Adipocyte (in vitro differentiated cells): ENCODE data around the gene DDT.
"Not testable (repeated sequence)": the region's sequence is repeated elsewhere in the genome, so short reads cannot be mapped to it uniquely, and the experiment has no call there.

Source experiments
- DNase-seq: peaks from one replicate; pipeline ENCODE4 v3.0.0-alpha.2; 2015; ENCODE audit warnings: low read depth
- H3K27me3 ChIP-seq: replicated peaks from 2 replicates; pipeline ENCODE4 v1.7.0; 2013; ENCODE audit warnings: mild to moderate bottlenecking, low read length, moderate library complexity; ENCODE audit not compliant: control insufficient read depth, insufficient read depth
- H3K36me3 ChIP-seq: 2 replicates; pipeline ENCODE4 v1.7.0; 2013; ENCODE audit warnings: low read length, mild to moderate bottlenecking, moderate library complexity; ENCODE audit not compliant: control insufficient read depth, insufficient read depth, severe bottlenecking
- H3K4me1 ChIP-seq: 2 replicates; pipeline ENCODE4 v1.7.0; 2013; ENCODE audit warnings: mild to moderate bottlenecking, low read length, moderate library complexity; ENCODE audit not compliant: control insufficient read depth, insufficient read depth
- H3K4me3 ChIP-seq: 2 replicates; pipeline ENCODE4 v1.7.0; 2013; ENCODE audit warnings: mild to moderate bottlenecking, low read length, moderate library complexity
- H3K9ac ChIP-seq: 2 replicates; pipeline ENCODE4 v1.7.0; 2013; ENCODE audit warnings: mild to moderate bottlenecking, low read length, moderate library complexity
- H3K9me3 ChIP-seq: 2 replicates; pipeline ENCODE4 v1.7.0; 2013; ENCODE audit warnings: mild to moderate bottlenecking, low read length, moderate library complexity; ENCODE audit not compliant: control insufficient read depth

The DDT gene

GRCh38 chr22:23974345-23974744 lies at the start of gene DDT:
Gene DDT, minus strand, starts transcription at chr22:23974441. Its CDS starts 27 bp downstream, at chr22:23974414.
- not testable (repeated sequence) for DNase-seq

DNA sequence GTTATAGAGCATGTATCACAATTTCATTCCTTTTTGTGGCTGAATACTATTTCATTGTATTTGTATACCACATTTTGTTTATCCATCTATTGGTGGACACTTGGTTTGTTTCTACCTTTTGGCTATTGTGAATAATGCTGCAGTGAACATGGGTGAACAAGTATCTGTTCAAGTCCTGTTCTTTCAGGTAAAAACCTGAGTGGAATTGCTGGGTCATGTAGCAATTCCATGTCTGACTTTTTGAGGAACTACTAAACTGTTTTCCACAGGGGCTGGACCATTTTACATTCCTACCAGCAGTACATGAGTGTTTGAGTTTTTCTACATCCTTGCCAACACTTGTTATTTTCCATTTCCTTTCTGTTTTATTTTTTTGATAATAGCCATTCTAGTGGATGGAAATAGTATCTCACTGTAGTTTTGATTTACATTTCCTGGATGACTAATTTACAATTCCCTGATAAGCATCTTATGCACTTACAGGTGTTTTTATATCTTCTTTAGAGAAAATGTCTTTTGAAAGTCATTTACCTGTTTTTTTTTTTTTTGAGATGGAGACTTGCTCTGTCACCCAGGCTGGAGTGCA lies 49.1 kb upstream of the DDT start:
- Histone ChIP-seq H3K9ac (no peak overlapping the region), H3K27me3 (no peaks in the 10 kb centered on the region), H3K9me3 (peaks cover 8% of the 10 kb centered on the region), H3K4me1 (no peaks in the 10 kb centered on the region), H3K4me3 (no peak overlapping the region), H3K36me3 (peaks cover 4% of the 10 kb centered on the region)
- DNase-seq: no peak

More at GRCh38 chr22:23974345-23974744, at the start of gene DDT:
- not testable (repeated sequence) for H3K4me1 ChIP-seq, H3K9ac ChIP-seq, H3K4me3 ChIP-seq, H3K9me3 ChIP-seq, H3K27me3 ChIP-seq
- H3K36me3 ChIP-seq: peaks cover 26% of the 10 kb centered on the region

DNA sequence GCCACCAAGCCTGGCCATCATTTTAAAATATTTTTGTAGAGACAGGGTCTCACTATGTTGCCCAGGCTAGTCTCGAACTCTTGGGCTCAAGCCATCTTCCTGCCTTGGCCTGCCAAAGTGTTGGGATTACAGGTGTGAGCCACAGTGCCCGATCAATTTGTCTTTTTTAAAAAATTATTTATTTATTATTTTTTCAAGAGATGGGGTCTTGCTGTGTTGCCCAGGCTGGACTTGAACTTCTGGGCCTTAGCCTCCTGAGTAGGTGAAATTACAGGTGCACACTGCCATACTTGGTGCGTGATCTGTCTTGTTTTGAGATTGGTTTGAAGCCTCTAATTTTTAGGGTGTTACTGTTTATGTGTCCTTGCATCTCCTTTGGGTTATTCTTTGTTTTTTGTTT lies 47.1 kb upstream of the DDT start:
- H3K9ac ChIP-seq: no peak overlapping the region
- H3K4me1 ChIP-seq: no peaks in the 10 kb centered on the region
- no peaks in the 10 kb centered on the region for H3K27me3 ChIP-seq
- peaks cover 8% of the 10 kb centered on the region for H3K9me3 ChIP-seq
- H3K36me3 ChIP-seq: peaks cover 3% of the 10 kb centered on the region
- no peak overlapping the region for H3K4me3 ChIP-seq
- no peak for DNase-seq

- Histone ChIP-seq H3K4me1 (peaks cover 7% of the 10 kb centered on the region), H3K9me3 (no peaks in the 10 kb centered on the region), H3K27me3 (no peaks in the 10 kb centered on the region), H3K36me3 (no peaks in the 10 kb centered on the region), H3K9ac (no peak overlapping the region), H3K4me3 (no peak overlapping the region)
- no peak for DNase-seq
Observed at GRCh38 chr22:24016156-24016555, 41.9 kb upstream of the DDT start.

DNA sequence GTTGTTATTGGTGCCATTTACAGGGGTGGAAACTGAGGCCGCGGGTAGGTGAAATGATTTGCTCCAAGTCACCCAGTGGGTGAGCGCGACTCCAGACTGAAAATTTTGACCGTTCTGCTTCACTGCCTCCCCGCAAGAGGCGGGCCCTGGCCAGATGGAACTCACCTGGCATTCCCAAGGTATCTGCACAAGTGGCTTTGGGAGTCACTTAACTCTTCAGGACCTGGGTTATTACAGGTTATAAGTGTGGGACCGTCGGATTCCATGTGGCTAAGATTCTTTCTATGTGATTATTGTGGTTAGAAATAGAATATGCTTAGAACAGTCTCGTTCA lies 37.5 kb upstream of the DDT start:
- H3K27me3 ChIP-seq: no peaks in the 10 kb centered on the region

GRCh38 chr22:24010018-24010391 lies 35.8 kb upstream of the DDT start:
- Histone ChIP-seq H3K36me3 (no peaks in the 10 kb centered on the region), H3K4me3 (no peak overlapping the region), H3K9me3 (no peaks in the 10 kb centered on the region), H3K4me1 (peaks cover 12% of the 10 kb centered on the region), H3K27me3 (no peaks in the 10 kb centered on the region), H3K9ac (no peak overlapping the region)
- DNase-seq: no peak

More for the DNA sequence above, 37.5 kb upstream of the DDT start:
- H3K9me3 ChIP-seq: no peaks in the 10 kb centered on the region
- H3K36me3 ChIP-seq: no peaks in the 10 kb centered on the region
- H3K4me3 ChIP-seq: peak overlapping the region; percentile 98
- H3K9ac ChIP-seq: peak overlapping the region; percentile 92
- peaks cover 7% of the 10 kb centered on the region for H3K4me1 ChIP-seq
- DNase-seq: peak; percentile 28

- H3K27me3 ChIP-seq: no peaks in the 10 kb centered on the region
- DNase-seq: no peak
- H3K4me3 ChIP-seq: no peak overlapping the region
- no peak overlapping the region for H3K9ac ChIP-seq
- H3K36me3 ChIP-seq: no peaks in the 10 kb centered on the region
- H3K4me1 ChIP-seq: peaks cover 12% of the 10 kb centered on the region
- no peaks in the 10 kb centered on the region for H3K9me3 ChIP-seq
Observed at GRCh38 chr22:24009227-24010017, 35.2 kb upstream of the DDT start.

GRCh38 chr22:24008381-24009226 lies 34.4 kb upstream of the DDT start:
- no peaks in the 10 kb centered on the region for H3K9me3 ChIP-seq
- no peaks in the 10 kb centered on the region for H3K36me3 ChIP-seq
- peaks cover 12% of the 10 kb centered on the region for H3K4me1 ChIP-seq
- H3K27me3 ChIP-seq: no peaks in the 10 kb centered on the region
- no peak for DNase-seq
- H3K9ac ChIP-seq: no peak overlapping the region
- no peak overlapping the region for H3K4me3 ChIP-seq

DNA sequence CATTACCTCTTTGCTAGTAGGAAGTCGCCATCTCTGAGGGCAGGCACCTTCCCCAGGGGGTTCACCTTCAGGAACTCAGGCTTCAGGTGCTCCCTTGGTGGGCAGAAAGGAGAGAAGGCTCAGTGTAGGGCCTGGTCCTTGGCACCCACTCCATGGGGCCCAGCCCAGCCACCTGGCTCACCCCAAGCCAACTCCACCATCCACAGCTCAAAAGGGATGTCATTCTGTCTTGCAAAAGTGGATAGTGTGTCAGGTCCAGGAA lies 33.7 kb upstream of the DDT start:
- no peaks in the 10 kb centered on the region for H3K27me3 ChIP-seq
- peaks cover 12% of the 10 kb centered on the region for H3K4me1 ChIP-seq
- H3K4me3 ChIP-seq: no peak overlapping the region
- no peak overlapping the region for H3K9ac ChIP-seq
- no peak for DNase-seq
- no peaks in the 10 kb centered on the region for H3K36me3 ChIP-seq
- no peaks in the 10 kb centered on the region for H3K9me3 ChIP-seq

DNA sequence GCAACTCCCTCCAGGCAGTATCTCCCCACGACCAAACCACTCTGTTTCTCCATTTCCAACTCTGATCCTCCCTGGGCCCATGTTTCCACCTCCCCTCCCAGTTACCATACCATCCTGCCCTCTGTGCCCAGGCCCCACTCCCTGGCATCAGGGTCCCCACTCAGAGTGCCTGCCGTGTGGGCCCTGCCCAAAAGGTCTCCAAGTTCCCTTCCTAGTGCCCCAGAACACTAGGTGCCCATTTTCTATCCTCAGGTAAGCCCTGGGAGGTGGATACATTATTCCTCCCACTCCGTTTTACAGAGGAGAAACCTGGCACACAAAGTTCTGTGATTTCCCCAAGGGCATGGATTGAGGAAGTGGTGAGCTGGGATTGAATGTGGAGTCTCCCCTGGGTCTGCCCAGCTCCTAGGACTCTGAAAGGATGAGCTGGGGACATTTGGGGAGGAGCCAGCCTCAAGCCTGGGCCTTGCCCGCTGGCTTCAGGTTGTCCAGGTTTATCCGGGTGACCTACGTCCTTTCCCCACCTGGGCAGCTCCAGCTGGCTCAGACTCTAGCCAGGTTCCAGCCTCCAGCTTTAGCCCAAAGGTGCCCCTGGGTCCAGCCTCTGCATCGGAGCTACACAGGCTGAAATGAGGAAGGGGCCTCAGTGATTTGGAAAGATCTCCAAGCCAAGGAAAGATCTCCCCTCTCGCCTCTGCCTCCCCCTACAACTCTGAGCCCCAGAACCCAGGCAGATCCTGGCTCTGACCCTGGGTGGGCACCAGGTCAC lies 33.2 kb upstream of the DDT start:
- H3K9ac ChIP-seq: no peak overlapping the region
- peaks cover 10% of the 10 kb centered on the region for H3K4me1 ChIP-seq
- no peaks in the 10 kb centered on the region for H3K36me3 ChIP-seq
- H3K27me3 ChIP-seq: no peaks in the 10 kb centered on the region
- H3K4me3 ChIP-seq: no peak overlapping the region
- no peak for DNase-seq
- no peaks in the 10 kb centered on the region for H3K9me3 ChIP-seq

- Histone ChIP-seq H3K9ac (no peak overlapping the region), H3K4me3 (no peak overlapping the region), H3K27me3 (no peaks in the 10 kb centered on the region), H3K9me3 (no peaks in the 10 kb centered on the region), H3K36me3 (no peaks in the 10 kb centered on the region), H3K4me1 (peaks cover 4% of the 10 kb centered on the region)
- no peak for DNase-seq
Observed at GRCh38 chr22:24006914-24007214, 32.6 kb upstream of the DDT start.
